NCI-H748 treated with DMSO at 0.1 percent for 48 hours (cell line): Measurements from ENCODE around the gene CIAO3.
"Not testable (repeated sequence)": the region's sequence is repeated elsewhere in the genome, so short reads cannot be mapped to it uniquely, and the experiment has no call there.

Experiments
- DNase-seq: peaks from one replicate; lab custom pipeline; 2025; lab: John Stamatoyannopoulos, UW

CIAO3 gene

GRCh38 chr16:740764-741505 is at the start of gene CIAO3:
TSS of gene CIAO3 (minus strand) at chr16:740997. CDS start at chr16:740985, 12 bp downstream.
- DNase-seq: peak; percentile 57

DNA sequence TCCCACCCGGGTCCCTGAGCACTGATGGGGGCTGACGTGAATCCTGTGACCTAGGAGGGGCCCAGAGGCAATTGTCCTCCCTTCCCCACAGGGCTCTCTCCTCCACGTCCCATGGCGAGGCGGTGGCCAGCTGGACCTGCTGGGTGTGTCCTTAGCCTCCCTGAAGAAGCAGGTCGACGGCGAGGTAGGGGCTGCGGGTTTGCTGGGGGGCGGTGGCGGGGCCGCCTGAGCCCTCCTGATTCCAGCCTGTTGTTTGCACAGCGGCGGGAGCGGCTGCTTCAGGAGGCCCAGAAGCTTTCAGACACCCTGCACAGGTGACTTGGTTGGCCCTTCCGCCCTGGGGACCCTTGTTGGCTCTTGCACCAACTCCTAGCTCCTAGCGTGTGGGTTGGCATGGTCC is 49.3 kb upstream of the CIAO3 start:
- no peak for DNase-seq

DNA sequence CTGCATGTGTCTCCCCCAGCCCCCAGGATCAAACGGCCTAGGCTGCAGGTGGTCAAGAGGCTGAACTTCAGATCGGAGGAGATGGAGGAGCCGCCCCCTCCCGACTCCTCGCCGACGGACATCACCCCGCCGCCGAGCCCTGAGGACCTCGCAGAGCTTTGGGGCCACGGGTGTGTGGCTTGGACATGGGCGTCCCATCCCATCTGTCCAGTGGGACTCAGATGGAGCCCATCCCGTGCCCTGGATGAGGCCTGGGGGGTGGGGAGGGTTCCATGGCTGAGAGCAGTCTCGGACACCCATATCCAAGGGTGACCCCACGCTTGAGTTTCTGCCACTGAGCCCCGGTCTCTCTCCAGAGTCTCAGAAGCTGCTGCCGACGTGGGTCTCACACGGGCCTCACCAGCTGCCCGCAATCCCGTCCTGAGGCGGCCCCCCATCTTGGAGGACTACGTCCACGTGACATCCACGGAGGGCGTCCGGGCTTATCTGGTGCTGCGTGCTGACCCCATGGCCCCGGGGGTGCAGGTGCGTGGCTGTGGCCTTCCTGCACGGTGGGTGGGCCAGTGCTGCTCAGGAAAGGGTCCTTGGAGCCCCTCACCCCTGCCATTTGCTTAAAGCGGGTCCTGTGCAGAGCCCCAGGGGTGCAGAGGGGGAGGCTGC is 48.5 kb upstream of the CIAO3 start:
- no peak for DNase-seq

DNA sequence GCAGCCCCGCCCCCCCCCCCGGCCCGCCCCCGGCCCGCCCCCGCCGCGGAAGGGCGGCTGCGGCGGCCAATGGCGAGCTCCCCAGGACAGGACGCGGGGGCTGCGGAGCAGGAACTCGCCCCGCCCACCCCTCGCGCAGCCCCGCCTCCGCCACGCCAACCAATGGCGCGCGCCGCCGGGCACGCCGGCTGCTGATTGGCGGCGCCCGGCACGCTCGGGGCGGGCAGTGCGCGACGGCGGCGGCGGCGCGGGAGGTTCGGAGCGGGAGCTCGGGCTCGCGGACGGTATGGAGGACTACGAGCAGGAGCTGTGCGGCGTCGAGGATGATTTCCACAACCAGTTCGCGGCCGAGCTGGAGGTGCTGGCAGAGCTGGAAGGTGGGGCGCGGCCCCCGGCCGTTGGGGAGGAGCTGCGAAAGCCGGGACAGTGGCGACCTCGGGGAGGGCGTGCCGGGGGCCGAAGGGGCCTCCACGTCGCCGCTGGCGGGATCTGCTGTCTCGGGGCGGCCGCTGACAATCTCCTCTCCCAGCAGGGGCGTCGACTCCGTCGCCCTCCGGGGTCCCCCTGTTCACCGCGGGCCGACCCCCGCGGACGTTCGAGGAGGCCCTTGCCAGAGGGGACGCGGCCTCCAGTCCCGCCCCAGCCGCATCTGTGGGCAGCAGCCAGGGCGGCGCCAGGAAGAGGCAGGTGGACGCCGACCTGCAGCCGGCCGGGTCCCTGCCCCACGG is 47.8 kb upstream of the CIAO3 start, which contains the start of gene CHTF18:
CHTF18 (plus strand) TSS at position 222 of the 728 bp plus-strand sequence; CDS start at position 287, 65 bp downstream.
- DNase-seq: peak; percentile 49

DNA sequence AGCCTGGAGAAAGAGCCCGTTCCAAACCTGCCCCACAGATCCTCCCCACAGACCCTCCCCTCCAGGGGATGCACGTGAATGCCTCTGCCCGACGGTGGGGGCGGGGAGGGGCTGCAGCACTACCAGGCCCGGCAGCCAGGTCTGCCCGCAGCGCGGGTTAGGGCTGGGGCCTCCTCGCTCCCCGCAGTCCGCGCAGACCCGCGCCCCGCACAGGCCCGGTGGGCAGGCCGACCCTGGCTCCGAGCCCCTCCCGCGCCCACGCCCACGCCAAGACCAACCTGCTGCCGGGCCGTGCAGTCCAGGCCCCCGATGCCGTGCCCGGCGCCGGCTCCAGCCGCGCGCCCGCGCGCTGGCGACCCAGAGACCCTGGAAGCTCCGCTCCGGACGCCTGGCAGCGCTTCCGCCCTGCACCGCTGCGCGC is 47.2 kb upstream of the CIAO3 start, which contains the start of gene RPUSD1:
RPUSD1 (minus strand) TSS at position 404 of the 421 bp plus-strand sequence. CDS start 644 bp downstream, outside the sequence.
- no peak for DNase-seq

DNA sequence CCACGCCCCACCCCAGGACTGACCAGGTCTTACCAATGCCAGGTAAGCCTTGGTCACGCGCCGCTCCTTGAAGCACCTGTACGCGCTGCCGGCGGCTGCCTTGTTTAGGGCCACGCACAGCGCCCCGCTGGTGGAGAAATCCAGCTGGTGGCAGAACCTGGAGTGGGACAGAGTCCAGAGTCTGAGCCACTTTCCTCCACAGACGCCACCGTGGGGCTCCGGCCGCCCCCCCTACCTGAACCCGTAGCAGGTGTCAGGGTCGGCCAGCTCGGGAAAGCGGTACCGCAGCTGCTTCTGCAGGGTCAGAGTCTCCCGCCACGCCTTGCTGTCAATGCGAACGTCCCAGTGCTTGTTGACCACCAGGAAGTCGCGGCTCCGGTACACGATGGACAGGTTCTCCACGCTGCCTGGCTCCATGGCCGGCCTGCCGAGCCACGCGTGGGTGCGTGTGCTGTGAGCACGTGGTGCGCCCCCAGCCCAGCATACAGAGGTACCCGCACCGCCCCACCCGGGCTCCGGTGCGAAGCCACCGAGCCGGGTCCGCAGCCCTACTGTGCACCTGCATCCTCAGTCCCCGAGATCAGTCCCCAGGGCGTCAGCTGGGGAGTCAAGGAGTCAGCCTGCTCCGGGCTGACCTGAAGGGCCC is 46.6 kb upstream of the CIAO3 start:
- no peak for DNase-seq

GRCh38 chr16:785563-786535 is 45.1 kb upstream of the CIAO3 start:
- peak; percentile 11 for DNase-seq

- DNase-seq: no peak
These were observed 43.6 kb upstream of the CIAO3 start for GRCh38 chr16:784431-784830.

DNA sequence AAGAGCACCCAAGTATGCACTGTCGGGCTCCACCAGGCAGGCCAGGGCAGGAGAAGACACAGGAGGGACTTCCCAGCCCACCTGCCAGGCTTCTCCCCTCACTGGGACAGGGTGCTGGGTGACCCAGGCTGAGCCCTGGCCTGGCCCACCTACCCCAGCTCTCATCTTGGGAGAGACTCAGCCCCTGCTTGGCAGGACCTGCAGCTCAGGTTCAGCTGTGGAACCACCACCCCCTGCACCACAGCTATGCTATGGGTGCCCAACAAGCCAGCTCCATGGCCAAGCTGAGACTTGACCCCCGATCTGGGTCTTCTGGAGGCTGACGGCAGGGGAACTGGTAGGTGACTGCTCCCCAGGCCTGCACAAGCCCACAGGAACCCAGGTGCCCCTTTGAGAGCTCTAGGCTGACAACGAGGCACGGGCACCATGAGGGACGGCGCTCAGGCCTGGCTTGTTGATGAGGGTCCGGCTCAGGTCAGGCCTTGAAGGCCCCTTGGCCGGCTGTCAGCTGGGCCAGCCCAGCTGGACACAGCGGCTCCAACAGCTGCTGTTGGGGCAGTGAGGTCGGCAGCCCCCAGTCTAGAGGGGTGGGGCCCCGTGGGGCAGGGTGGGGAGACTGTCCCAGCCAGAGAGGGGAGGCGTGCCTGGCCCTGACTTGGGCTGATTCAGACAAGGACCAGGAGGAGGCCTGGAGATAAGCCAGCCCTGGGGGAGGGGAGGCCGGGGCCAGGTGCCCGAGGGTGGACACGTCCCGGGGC is 42.8 kb upstream of the CIAO3 start:
- no peak for DNase-seq

DNA sequence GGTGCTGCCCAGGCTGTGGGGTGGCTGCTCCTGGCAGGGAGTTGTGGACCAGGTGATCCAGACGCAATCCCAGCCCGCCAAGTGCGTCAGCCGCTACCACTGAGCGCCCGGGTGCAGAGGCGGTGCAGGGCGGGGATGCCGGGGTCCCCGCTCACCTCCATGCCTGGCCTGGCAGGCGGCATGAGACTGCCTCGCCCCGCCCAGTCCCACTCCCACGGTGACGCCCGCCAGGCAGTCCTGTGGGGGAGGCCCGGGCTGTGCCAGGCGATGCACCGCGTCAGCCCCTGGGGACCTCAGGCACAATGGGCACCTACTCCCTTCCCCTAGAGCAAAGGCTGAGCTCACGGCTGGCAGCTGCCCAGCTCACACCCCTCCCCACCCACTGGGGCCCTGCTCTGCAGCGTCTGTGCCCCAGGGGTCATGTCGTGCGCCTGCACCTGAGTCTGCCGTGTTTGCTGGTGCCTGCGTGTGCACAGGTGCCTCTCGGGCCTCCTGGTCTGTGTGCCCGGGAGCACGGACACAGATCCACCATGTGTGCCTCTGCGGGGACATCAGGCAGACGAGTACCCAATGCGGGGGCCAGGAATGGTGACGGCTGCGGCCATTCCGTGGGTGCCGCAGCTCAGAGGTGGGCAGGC is 42.1 kb upstream of the CIAO3 start:
- DNase-seq: no peak

- DNase-seq: no peak
These were observed 41.5 kb upstream of the CIAO3 start for GRCh38 chr16:782258-782657.

GRCh38 chr16:781346-782010 is 40.7 kb upstream of the CIAO3 start:
- no peak for DNase-seq

GRCh38 chr16:780296-780695 is 39.5 kb upstream of the CIAO3 start:
- DNase-seq: no peak

GRCh38 chr16:779561-779960 is 38.8 kb upstream of the CIAO3 start:
- DNase-seq: no peak

GRCh38 chr16:778909-779527 is 38.2 kb upstream of the CIAO3 start:
- DNase-seq: no peak

DNA sequence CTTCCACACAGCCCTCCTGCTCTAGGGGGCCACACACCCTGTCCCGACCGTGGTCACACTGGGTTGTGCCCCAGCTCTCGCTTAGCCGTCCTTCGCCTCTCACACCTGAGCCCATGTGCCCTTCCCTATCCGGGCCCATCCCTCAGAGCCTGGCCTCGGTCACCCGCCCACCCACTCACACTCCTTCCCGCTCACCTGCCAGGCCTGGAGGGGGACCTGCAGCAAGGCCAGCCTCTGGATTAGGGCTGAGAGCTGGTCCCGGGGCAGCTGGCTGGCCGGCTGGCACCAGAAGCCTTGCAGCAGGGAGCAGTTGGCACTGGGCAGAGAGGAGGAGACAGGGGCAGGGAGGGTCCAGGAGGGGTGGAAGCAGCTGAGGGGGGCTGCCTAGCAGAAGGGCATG is 37.6 kb upstream of the CIAO3 start:
- DNase-seq: no peak

GRCh38 chr16:777826-778225 is 37.0 kb upstream of the CIAO3 start:
- DNase-seq: no peak

DNA sequence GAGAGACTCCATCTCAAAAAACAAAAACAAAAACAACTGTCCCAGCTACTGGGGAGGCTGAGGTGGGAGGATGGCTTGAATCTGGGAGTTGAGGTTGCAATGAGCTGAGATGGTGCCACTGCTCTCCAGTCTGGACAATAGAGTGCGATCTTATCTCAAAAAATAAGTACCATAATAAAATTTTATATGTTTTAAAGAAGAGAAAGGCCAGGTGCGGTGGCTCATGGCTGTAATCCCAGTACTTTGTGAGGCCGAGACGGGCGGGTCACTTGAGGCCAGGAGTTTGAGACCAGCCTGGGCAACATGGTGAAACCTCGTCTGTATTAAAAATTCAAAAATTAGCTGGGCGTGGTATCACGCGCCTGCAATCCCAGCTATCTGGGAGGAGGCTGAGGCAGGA is 36.0 kb upstream of the CIAO3 start:
- no peak for DNase-seq

DNA sequence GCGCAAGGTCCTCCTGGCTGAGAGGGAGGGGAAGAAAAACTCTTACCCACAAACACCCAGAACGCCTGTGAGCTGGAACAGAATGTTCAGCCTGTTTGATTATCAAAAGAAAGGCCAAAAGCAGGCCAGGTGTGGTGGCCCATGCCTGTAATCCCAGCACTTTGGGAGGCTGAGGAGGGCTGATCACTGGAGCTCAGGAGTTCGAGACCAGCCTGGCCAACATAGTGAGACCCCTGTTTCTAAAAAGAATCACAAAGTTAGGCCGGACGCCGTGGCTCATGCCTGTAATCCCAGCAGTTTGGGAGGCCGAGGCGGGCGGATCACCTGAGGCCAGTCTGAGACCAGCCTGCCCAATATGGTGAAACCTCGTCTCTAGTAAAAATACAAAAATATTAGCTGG is 35.5 kb upstream of the CIAO3 start:
- DNase-seq: not testable (repeated sequence)
